Mammary epithelial cell (primary cell): ENCODE measurements around the gene MBD3.

ENCODE experiments used
- EZH2 ChIP-seq: IDR thresholded peaks from 2 replicates; pipeline ENCODE4 v1.6.1; 2012; ENCODE audit warnings: low read length, inconsistent platforms, borderline replicate concordance
- TF ChIP-seq, protein P1 (sequence below), 2 donors: IDR thresholded peaks in 1 of 2; conservative IDR thresholded peaks in 1 of 2; 2 replicates each; pipeline ENCODE4 v1.5.1; 2011 to 2012; ENCODE audit warnings: inconsistent platforms in 2 of 2, low read length in 2 of 2, mild to moderate bottlenecking in 2 of 2, control low read depth in 1 of 2, low read depth in 1 of 2; ENCODE audit not compliant: insufficient read depth in 1 of 2; ENCODE audit errors: extremely low read depth in 1 of 2

DNA sequence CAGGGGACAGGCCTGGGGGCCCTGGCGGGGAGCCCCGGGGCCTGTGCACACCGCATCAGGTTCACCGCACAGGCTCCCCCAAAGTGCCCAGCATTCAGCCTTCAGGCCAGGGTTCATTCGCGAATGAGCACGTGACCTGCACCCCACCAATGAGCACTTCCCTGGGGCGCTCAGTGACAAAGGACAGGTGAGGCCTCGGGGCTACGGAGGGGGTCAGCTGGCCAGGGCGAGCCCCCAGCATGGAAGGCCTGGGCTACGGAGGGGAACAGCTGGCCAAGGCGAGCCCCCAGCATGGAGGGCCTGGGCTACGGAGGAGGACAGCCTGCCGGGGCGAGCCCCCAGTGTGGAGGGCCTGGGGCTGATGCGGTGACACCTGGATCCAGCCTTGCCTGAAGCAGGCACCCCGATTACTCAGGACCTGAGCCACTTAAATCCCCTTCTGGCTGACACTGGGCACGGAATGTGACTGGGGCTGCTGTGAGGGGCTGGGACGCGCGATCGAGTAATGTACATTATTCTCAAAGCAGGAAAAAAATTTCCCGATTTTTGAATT lies 36.7 kb upstream of the MBD3 start:
- TF ChIP-seq EZH2: no peak
- TF ChIP-seq, protein P1, sequence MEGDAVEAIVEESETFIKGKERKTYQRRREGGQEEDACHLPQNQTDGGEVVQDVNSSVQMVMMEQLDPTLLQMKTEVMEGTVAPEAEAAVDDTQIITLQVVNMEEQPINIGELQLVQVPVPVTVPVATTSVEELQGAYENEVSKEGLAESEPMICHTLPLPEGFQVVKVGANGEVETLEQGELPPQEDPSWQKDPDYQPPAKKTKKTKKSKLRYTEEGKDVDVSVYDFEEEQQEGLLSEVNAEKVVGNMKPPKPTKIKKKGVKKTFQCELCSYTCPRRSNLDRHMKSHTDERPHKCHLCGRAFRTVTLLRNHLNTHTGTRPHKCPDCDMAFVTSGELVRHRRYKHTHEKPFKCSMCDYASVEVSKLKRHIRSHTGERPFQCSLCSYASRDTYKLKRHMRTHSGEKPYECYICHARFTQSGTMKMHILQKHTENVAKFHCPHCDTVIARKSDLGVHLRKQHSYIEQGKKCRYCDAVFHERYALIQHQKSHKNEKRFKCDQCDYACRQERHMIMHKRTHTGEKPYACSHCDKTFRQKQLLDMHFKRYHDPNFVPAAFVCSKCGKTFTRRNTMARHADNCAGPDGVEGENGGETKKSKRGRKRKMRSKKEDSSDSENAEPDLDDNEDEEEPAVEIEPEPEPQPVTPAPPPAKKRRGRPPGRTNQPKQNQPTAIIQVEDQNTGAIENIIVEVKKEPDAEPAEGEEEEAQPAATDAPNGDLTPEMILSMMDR (conservative IDR thresholded peaks at IDR 0.05 in 1 of 2, IDR thresholded peaks at IDR 0.05 in 1 of 2; ENCODE audit: extremely low read depth in 1 of 2, insufficient read depth in 1 of 2, low read depth in 1 of 2, low read length in 2 of 2): no peak
